Ovary (tissue), 3 donors: Measurements from ENCODE around the gene MIXL1.

ENCODE experiments used
- CTCF ChIP-seq, 3 donors: fragments of 450-650 bp in 2 of 3; fragments of 200-600 bp in 1 of 3; IDR thresholded peaks; one replicate each; pipeline versions ENCODE4 v1.5.1 to v1.8.0; 2016 to 2022; ENCODE audit warnings: antibody characterized with exemption in 3 of 3, mild to moderate bottlenecking in 1 of 3
- POLR2A ChIP-seq: fragments of 450-650 bp; IDR thresholded peaks from one replicate; pipeline ENCODE4 v1.6.1; 2017; ENCODE audit warnings: antibody characterized with exemption, mild to moderate bottlenecking, moderate library complexity
- donor health status: DM: no; HTN: no; CAD: no.

GRCh38 chr1:226236826-226237225 lies 13.4 kb downstream of the MIXL1 start:
- TF ChIP-seq POLR2A: no peak
- no peak for TF ChIP-seq CTCF (IDR thresholded peaks at IDR 0.05)
